Mesendoderm (in vitro differentiated cells): ENCODE results near the gene FUOM.

Experiments used
- DNase-seq: peaks from one replicate; pipeline ENCODE4 v3.0.0; 2013
- H2AK5ac ChIP-seq: 2 replicates; pipeline ENCODE4 v1.6.1; 2013; ENCODE audit warnings: low read length, inconsistent platforms
- H2BK120ac ChIP-seq: 2 replicates; pipeline ENCODE4 v1.6.1; 2013; ENCODE audit warnings: low read depth, mild to moderate bottlenecking, low read length, moderate library complexity, mixed read lengths
- H2BK15ac ChIP-seq: replicated peaks from 2 replicates; pipeline ENCODE4 v1.6.1; 2013; ENCODE audit warnings: low read depth, mild to moderate bottlenecking, moderate library complexity
- H2BK5ac ChIP-seq: 2 replicates; pipeline ENCODE4 v1.6.1; 2013; ENCODE audit warnings: low read length, inconsistent platforms
- H3K18ac ChIP-seq: 2 replicates; pipeline ENCODE4 v1.6.1; 2013; ENCODE audit warnings: mild to moderate bottlenecking, low read length, mixed read lengths
- H3K23ac ChIP-seq: one replicate; pipeline ENCODE4 v1.6.1; 2013; ENCODE audit warnings: low read length
- H3K27ac ChIP-seq: 2 replicates; pipeline ENCODE4 v1.5.1; 2013; ENCODE audit warnings: low read depth, mild to moderate bottlenecking, inconsistent platforms, low read length, moderate library complexity
- H3K27me3 ChIP-seq: 2 replicates; pipeline ENCODE4 v1.6.1; 2013; ENCODE audit warnings: low read length, control low read depth, mild to moderate bottlenecking, inconsistent platforms; ENCODE audit not compliant: insufficient read depth, poor library complexity
- H3K36me3 ChIP-seq: 2 replicates; pipeline ENCODE4 v1.6.1; 2013; ENCODE audit warnings: low read length, inconsistent platforms; ENCODE audit not compliant: control insufficient read depth, insufficient read depth
- H3K4ac ChIP-seq: one replicate; pipeline ENCODE4 v1.6.1; 2013; ENCODE audit warnings: low read depth, mild to moderate bottlenecking, low read length, moderate library complexity
- H3K4me1 ChIP-seq: 2 replicates; pipeline ENCODE4 v1.6.1; 2013; ENCODE audit warnings: low read depth, low read length, inconsistent platforms; ENCODE audit not compliant: control insufficient read depth
- H3K4me2 ChIP-seq: 2 replicates; pipeline ENCODE4 v1.6.1; 2013; ENCODE audit warnings: low read length
- H3K4me3 ChIP-seq: 2 replicates; pipeline ENCODE4 v1.5.1; 2013; ENCODE audit warnings: mild to moderate bottlenecking, low read length
- H3K56ac ChIP-seq: one replicate; pipeline ENCODE4 v1.6.1; 2013; ENCODE audit warnings: low read length
- H3K79me1 ChIP-seq: 2 replicates; pipeline ENCODE4 v1.6.1; 2013; ENCODE audit warnings: low read length, inconsistent platforms
- H3K79me2 ChIP-seq: 2 replicates; pipeline ENCODE4 v1.6.1; 2013; ENCODE audit warnings: mild to moderate bottlenecking, low read length; ENCODE audit not compliant: control insufficient read depth, insufficient read depth
- H3K9ac ChIP-seq: 2 replicates; pipeline ENCODE4 v1.6.1; 2013; ENCODE audit warnings: low read length, inconsistent platforms
- H4K5ac ChIP-seq: one replicate; pipeline ENCODE4 v1.6.1; 2013; ENCODE audit warnings: low read length
- H4K8ac ChIP-seq: one replicate; pipeline ENCODE4 v1.6.1; 2013; ENCODE audit warnings: low read depth, mild to moderate bottlenecking, control low read depth, low read length, moderate library complexity
- WGBS: extraction: QIAGEN DNeasy Blood & Tissue Kit; methylation state at CpG from one replicate; pipeline ENCODE4 v1.1.7; 2013; ENCODE audit warnings: low lambda C conversion rate, missing lambda C conversion rate; ENCODE audit not compliant: insufficient coverage; ENCODE audit errors: extremely low coverage; 5-methylcytosine and 5-hydroxymethylcytosine counted together

FUOM gene

DNA sequence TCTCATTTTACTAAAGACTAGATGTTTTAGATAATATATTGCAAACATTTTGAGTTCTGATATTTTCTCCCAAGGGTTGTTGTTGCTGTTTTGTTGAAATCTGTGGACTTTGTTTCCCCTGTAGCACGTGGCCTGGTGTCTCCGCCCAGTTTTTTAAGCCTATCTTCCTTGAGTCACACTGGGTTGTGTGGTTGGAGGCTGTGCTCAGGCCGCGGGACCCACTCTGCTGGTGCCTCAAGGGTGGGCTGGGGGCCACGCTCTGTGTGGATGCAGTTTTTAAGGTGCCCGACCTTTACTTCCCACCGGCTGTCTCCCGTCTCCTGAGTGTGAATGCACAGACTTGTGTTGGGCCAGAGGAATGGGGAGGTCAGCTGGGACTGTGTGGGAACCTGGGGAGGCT is 14.9 kb downstream of the FUOM start:
- WGBS = no CpG with 5 or more reads among the region's 8 CpGs
- H3K56ac ChIP-seq = no peak overlapping the region

DNA sequence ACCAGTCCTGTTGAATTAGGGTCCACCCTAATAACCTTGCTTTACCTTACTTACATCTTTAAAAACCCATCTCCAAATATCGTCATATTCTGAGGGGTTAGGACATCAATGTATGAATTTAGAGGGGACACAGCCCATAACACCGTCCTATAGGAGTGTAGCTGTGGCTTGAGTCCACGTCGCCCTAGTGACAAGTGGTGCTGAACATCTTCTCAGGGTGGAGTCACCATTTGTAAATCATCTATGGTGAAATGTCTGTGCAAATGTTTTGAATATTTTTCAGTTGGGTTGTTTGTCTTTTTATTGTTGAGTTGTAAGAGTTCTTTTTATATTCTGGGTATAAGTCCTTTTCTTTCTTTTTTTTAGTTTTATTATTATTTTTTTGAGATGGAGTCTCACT is 15.8 kb downstream of the FUOM start:
- Histone ChIP-seq H2BK5ac (no peak overlapping the region), H3K27me3 (peaks cover 2% of the 10 kb centered on the region), H2BK120ac (no peak overlapping the region), H2BK15ac (no peak overlapping the region), H3K4me1 (no peaks in the 10 kb centered on the region), H3K4me3 (no peak overlapping the region), H3K4ac (no peak overlapping the region), H3K79me2 (no peaks in the 10 kb centered on the region), H3K9ac (no peak overlapping the region), H3K56ac (no peak overlapping the region), H2AK5ac (no peak overlapping the region), H3K4me2 (no peak overlapping the region), H3K36me3 (no peaks in the 10 kb centered on the region), H3K23ac (no peak overlapping the region), H3K27ac (no peak overlapping the region), H3K18ac (no peak overlapping the region), H4K5ac (no peak overlapping the region), H3K79me1 (no peaks in the 10 kb centered on the region), H4K8ac (no peak overlapping the region)
- no CpG with 5 or more reads among the region's 4 CpGs for WGBS
- DNase-seq = no peak

More for the DNA sequence above, 14.9 kb downstream of the FUOM start:
- H3K79me2 ChIP-seq = no peaks in the 10 kb centered on the region
- no peaks in the 10 kb centered on the region for H3K36me3 ChIP-seq
- H4K8ac ChIP-seq = no peak overlapping the region
- no peak overlapping the region for H2AK5ac ChIP-seq
- no peak for DNase-seq
- no peak overlapping the region for H3K27ac ChIP-seq
- H2BK120ac ChIP-seq = no peak overlapping the region
- no peaks in the 10 kb centered on the region for H3K4me1 ChIP-seq
- H3K79me1 ChIP-seq = no peaks in the 10 kb centered on the region
- H4K5ac ChIP-seq = no peak overlapping the region
- no peak overlapping the region for H3K4ac ChIP-seq
- no peak overlapping the region for H3K23ac ChIP-seq
- no peak overlapping the region for H3K4me2 ChIP-seq
- no peak overlapping the region for H3K4me3 ChIP-seq
- H2BK15ac ChIP-seq = no peak overlapping the region
- H3K27me3 ChIP-seq = no peaks in the 10 kb centered on the region
- H2BK5ac ChIP-seq = no peak overlapping the region
- no peak overlapping the region for H3K18ac ChIP-seq
- H3K9ac ChIP-seq = no peak overlapping the region

GRCh38 chr10:133339708-133340380 is 18.0 kb downstream of the FUOM start:
- Histone ChIP-seq H3K56ac (no peak overlapping the region), H3K27ac (no peak overlapping the region), H3K4me2 (no peak overlapping the region), H4K8ac (no peak overlapping the region), H3K18ac (no peak overlapping the region), H3K23ac (no peak overlapping the region), H2AK5ac (no peak overlapping the region), H3K79me2 (no peaks in the 10 kb centered on the region), H2BK120ac (no peak overlapping the region), H2BK15ac (no peak overlapping the region), H3K27me3 (peaks cover 18% of the 10 kb centered on the region), H3K4me3 (no peak overlapping the region), H3K4ac (no peak overlapping the region), H2BK5ac (no peak overlapping the region), H3K79me1 (no peaks in the 10 kb centered on the region), H3K4me1 (no peaks in the 10 kb centered on the region), H4K5ac (no peak overlapping the region), H3K36me3 (no peaks in the 10 kb centered on the region), H3K9ac (no peak overlapping the region)
- DNase-seq = no peak
- WGBS = 100% methylated on average over 2 of the region's 13 CpGs

GRCh38 chr10:133338080-133339071 is 19.4 kb downstream of the FUOM start:
- Histone ChIP-seq H3K4me3 (no peak overlapping the region), H2BK120ac (no peak overlapping the region), H3K4me2 (no peak overlapping the region), H3K9ac (no peak overlapping the region), H2BK15ac (no peak overlapping the region), H3K23ac (no peak overlapping the region), H3K27me3 (peaks cover 23% of the 10 kb centered on the region), H3K56ac (no peak overlapping the region), H3K4me1 (no peaks in the 10 kb centered on the region), H4K5ac (no peak overlapping the region), H3K36me3 (no peaks in the 10 kb centered on the region), H3K4ac (no peak overlapping the region), H3K27ac (no peak overlapping the region), H2BK5ac (no peak overlapping the region), H4K8ac (no peak overlapping the region), H3K79me1 (no peaks in the 10 kb centered on the region), H3K79me2 (no peaks in the 10 kb centered on the region), H3K18ac (no peak overlapping the region), H2AK5ac (no peak overlapping the region)
- WGBS = 100% methylated on average over 8 of the region's 10 CpGs
- DNase-seq = no peak

GRCh38 chr10:133337370-133337725 is 20.5 kb downstream of the FUOM start:
- no peak overlapping the region for H2BK15ac ChIP-seq
- no peak overlapping the region for H3K23ac ChIP-seq
- no peak overlapping the region for H2AK5ac ChIP-seq
- H3K56ac ChIP-seq = no peak overlapping the region
- no peak overlapping the region for H3K27ac ChIP-seq
- no peak overlapping the region for H4K8ac ChIP-seq
- H3K27me3 ChIP-seq = peaks cover 30% of the 10 kb centered on the region
- no peak overlapping the region for H3K4ac ChIP-seq
- H2BK120ac ChIP-seq = no peak overlapping the region
- no peak overlapping the region for H4K5ac ChIP-seq
- no peak for DNase-seq
- H3K9ac ChIP-seq = no peak overlapping the region
- no peak overlapping the region for H2BK5ac ChIP-seq
- no peaks in the 10 kb centered on the region for H3K79me1 ChIP-seq
- no CpG with 5 or more reads among the region's 3 CpGs for WGBS
- no peaks in the 10 kb centered on the region for H3K4me1 ChIP-seq
- H3K79me2 ChIP-seq = no peaks in the 10 kb centered on the region
- no peaks in the 10 kb centered on the region for H3K36me3 ChIP-seq
- no peak overlapping the region for H3K4me3 ChIP-seq
- H3K4me2 ChIP-seq = no peak overlapping the region
- no peak overlapping the region for H3K18ac ChIP-seq
